HepG2 (cell line): ENCODE results near the gene KLKB1. TPM values are rescaled to one million over a fixed set of nuclear protein-coding genes. Genes with fewer than 3 reads are reported as not detected.

Experiments
- ATAC-seq: fragments of 200-7000 bp; cut with Tn5 transposase; 3 replicates; pipeline ENCODE4 v1.9.1; 2020; ENCODE audit warnings: mild to moderate bottlenecking, moderate library complexity
- BruUV-seq: library from RNA; stranded (reverse); fragments of 400-500 nt; replicated peaks from 2 replicates; lab custom pipeline; 2021; lab: Mats Ljungman, UMichigan
- CTCF ChIA-PET: fragments of 300-600 bp; formaldehyde crosslinking; extraction: SDS; loops from one replicate; lab custom pipeline; 2021; ENCODE audit warnings: low total read pairs, inconsistent platforms, low intra/inter-chr PET ratio; lab: Yijun Ruan, JAX
- POLR2A ChIA-PET: fragments of 350-600 bp; sonication (Branson Sonifier 250); formaldehyde crosslinking; loops from one replicate; lab custom pipeline; 2020; ENCODE audit warnings: antibody characterized with exemption, inconsistent platforms; lab: Yijun Ruan, JAX
- DNase-seq: peaks from one replicate; pipeline ENCODE4 v3.0.0-alpha.2; 2015; ENCODE audit warnings: low spot score
- FAIRE-seq: peaks from 3 replicates; lab custom pipeline; 2011; peaks lifted over from hg19 to GRCh38; lab: Jason Lieb, UNC
- H2AFZ ChIP-seq: one replicate; pipeline ENCODE4 v1.6.1; 2011; ENCODE audit warnings: low read length, inconsistent platforms
- H3K27ac ChIP-seq: fragments of 300-600 bp; 3 replicates; pipeline ENCODE4 v1.8.0; 2011; ENCODE audit warnings: mixed run types, mild to moderate bottlenecking, mixed read lengths, low read length, inconsistent platforms; ENCODE audit not compliant: insufficient read depth; ENCODE audit errors: extremely low read length
- H3K27me3 ChIP-seq, 2 experiments: fragments of 200-600 bp in 1 of 2; 2 replicates in 1 of 2; 3 replicates in 1 of 2; pipeline versions ENCODE4 v1.6.0 to v1.8.0; 2011; ENCODE audit warnings: low read length in 2 of 2, mild to moderate bottlenecking in 2 of 2, moderate library complexity in 2 of 2, inconsistent platforms in 1 of 2; ENCODE audit not compliant: insufficient read depth in 2 of 2, control insufficient read depth in 1 of 2
- H3K36me3 ChIP-seq, 2 experiments: fragments of 200-600 bp in 1 of 2; replicated peaks in 1 of 2; 2 replicates in 1 of 2; 3 replicates in 1 of 2; pipeline versions ENCODE4 v1.5.1 to v1.8.0; 2011; ENCODE audit warnings: low read length in 2 of 2, inconsistent platforms in 1 of 2; ENCODE audit not compliant: insufficient read depth in 2 of 2, control insufficient read depth in 1 of 2
- H3K4me1 ChIP-seq: 2 replicates; pipeline ENCODE4 v1.5.1; 2012; ENCODE audit warnings: low read length, inconsistent platforms; ENCODE audit not compliant: insufficient read depth
- H3K4me2 ChIP-seq: 2 replicates; pipeline ENCODE4 v1.6.0; 2011; ENCODE audit warnings: low read depth, low read length, inconsistent platforms
- H3K4me3 ChIP-seq, 3 experiments: fragments of 200-600 bp in 1 of 3; sonication (generic), shearing (Covaris generic) in 1 of 3; replicated peaks in 1 of 3; 2 replicates each; pipeline ENCODE4 v1.5.1; 2011 to 2016; ENCODE audit warnings: low read length in 3 of 3, inconsistent platforms in 2 of 3, low read depth in 2 of 3, mild to moderate bottlenecking in 2 of 3, control low read depth in 1 of 3, mixed read lengths in 1 of 3; ENCODE audit not compliant: insufficient read depth in 1 of 3
- H3K79me2 ChIP-seq: one replicate; pipeline ENCODE4 v1.6.1; 2011; ENCODE audit warnings: low read length, inconsistent platforms; ENCODE audit not compliant: insufficient read depth
- H3K9ac ChIP-seq: 2 replicates; pipeline ENCODE4 v1.6.0; 2011; ENCODE audit warnings: mild to moderate bottlenecking, low read depth, low read length, inconsistent platforms; ENCODE audit not compliant: insufficient read depth
- H3K9me3 ChIP-seq: 2 replicates; pipeline ENCODE4 v1.5.1; 2012; ENCODE audit warnings: mild to moderate bottlenecking, low read length
- H4K20me1 ChIP-seq: 2 replicates; pipeline ENCODE4 v1.6.0; 2011; ENCODE audit warnings: inconsistent platforms, mild to moderate bottlenecking, low read length, moderate library complexity; ENCODE audit not compliant: insufficient read depth
- DR1 ChIP-seq: sonication (generic); formaldehyde crosslinking; IDR thresholded peaks from 2 replicates; pipeline ENCODE4 v1.8.0; 2021; ENCODE audit warnings: mild to moderate bottlenecking, missing genetic modification reagents, inconsistent platforms
- ETV5 ChIP-seq: IDR thresholded peaks from 2 replicates; pipeline ENCODE4 v1.6.1; 2018; ENCODE audit warnings: missing biosample characterization, missing genetic modification reagents, inconsistent platforms, borderline replicate concordance
- GATAD1 ChIP-seq: IDR thresholded peaks from 2 replicates; pipeline ENCODE4 v1.6.1; 2016; ENCODE audit warnings: missing genetic modification reagents, missing compliant biosample characterization
- HNF1B ChIP-seq: sonication (generic); formaldehyde crosslinking; IDR thresholded peaks from 2 replicates; pipeline ENCODE4 v1.5.1; 2020; ENCODE audit warnings: mild to moderate bottlenecking, moderate library complexity, missing genetic modification reagents
- HOXA3 ChIP-seq: sonication (generic); formaldehyde crosslinking; IDR thresholded peaks from 2 replicates; pipeline ENCODE4 v1.5.0; 2020; ENCODE audit warnings: missing genetic modification reagents
- KDM5B ChIP-seq: sonication (generic); formaldehyde crosslinking; IDR thresholded peaks from 2 replicates; pipeline ENCODE4 v1.4.0; 2020; ENCODE audit warnings: missing genetic modification reagents, mild to moderate bottlenecking, borderline replicate concordance
- MXI1 ChIP-seq: IDR thresholded peaks from 3 replicates; pipeline ENCODE4 v1.6.1; 2012; ENCODE audit warnings: low read depth, low read length, inconsistent platforms, borderline replicate concordance
- MYPOP ChIP-seq: sonication (generic); formaldehyde crosslinking; IDR thresholded peaks from 2 replicates; pipeline ENCODE4 v1.8.1; 2023; ENCODE audit warnings: mild to moderate bottlenecking, moderate library complexity, missing genetic modification reagents
- POLR2AphosphoS2 ChIP-seq: IDR thresholded peaks from 2 replicates; pipeline ENCODE4 v1.6.1; 2011; ENCODE audit warnings: low read depth, low read length, improper control_type of control experiment
- SALL2 ChIP-seq: sonication (generic); formaldehyde crosslinking; IDR thresholded peaks from 2 replicates; pipeline ENCODE4 v1.8.1; 2023; ENCODE audit warnings: mild to moderate bottlenecking, missing genetic modification reagents, inconsistent platforms
- TAF15 ChIP-seq: fragments of 200-400 bp; formaldehyde crosslinking; IDR thresholded peaks from one replicate; pipeline ENCODE4 v1.6.1; 2018; ENCODE audit warnings: mild to moderate bottlenecking, low read depth, low read length; ENCODE audit not compliant: poor library complexity, severe bottlenecking
- TCF12 ChIP-seq, 2 experiments: fragments of 450-650 bp in 1 of 2; sonication (generic) in 1 of 2; formaldehyde crosslinking in 1 of 2; IDR thresholded peaks; 2 replicates each; pipeline versions ENCODE4 v1.6.1 to v1.8.0; 2017 to 2022; ENCODE audit warnings: antibody characterized with exemption in 1 of 2, mild to moderate bottlenecking in 1 of 2, missing genetic modification reagents in 1 of 2, moderate library complexity in 1 of 2
- ZNF350 ChIP-seq: sonication (generic); formaldehyde crosslinking; IDR thresholded peaks from 2 replicates; pipeline ENCODE4 v1.4.0; 2020; ENCODE audit warnings: mild to moderate bottlenecking, low read depth, missing genetic modification reagents, borderline replicate concordance
- ZNF567 ChIP-seq: sonication (generic); formaldehyde crosslinking; IDR thresholded peaks from 2 replicates; pipeline ENCODE4 v1.8.1; 2023; ENCODE audit warnings: mild to moderate bottlenecking, missing genetic modification reagents, borderline replicate concordance
- ZNF839 ChIP-seq: sonication (generic); formaldehyde crosslinking; IDR thresholded peaks from 2 replicates; pipeline ENCODE4 v1.4.0; 2020; ENCODE audit warnings: missing genetic modification reagents, mild to moderate bottlenecking, borderline replicate concordance
- WGBS: methylation state at CpG from one replicate; pipeline ENCODE4 v1.1.6; 2017; ENCODE audit warnings: low lambda C conversion rate; 5-methylcytosine and 5-hydroxymethylcytosine counted together
- in situ Hi-C: cut with HindIII; loops from 2 replicates; pipeline ENCODE4 v1.10.0; 2017; ENCODE audit warnings: low pct_unique_long_range_greater_than_20kb; ENCODE audit not compliant: extremely low pct_ligation_motif_present
- intact Hi-C: fragments of 100-400 bp; cut with micrococcal nuclease; formaldehyde crosslinking; loops from one replicate; pipeline ENCODE4 v1.10.0; 2022; ENCODE audit not compliant: unreplicated experiment
- polyA plus RNA-seq, 8 experiments: library from polyadenylated mRNA; depleted of rRNA in 3 of 8; stranded (reverse) in 7 of 8; unstranded in 1 of 8; fragments of >200 nt; fragmentation: Illumina TruSeq in 4 of 8; extraction: Trizol in 4 of 8; gene quantifications; 2 replicates each; pipeline versions ENCODE4 v1.2.1 to v1.2.3, GENCODE V29; 2011 to 2016; ENCODE audit warnings: low read depth in 4 of 8, missing spikeins in 1 of 8, mixed read lengths in 1 of 8; ENCODE audit not compliant: insufficient read depth in 1 of 8
- total RNA-seq, 5 experiments: library from RNA; depleted of rRNA; stranded (reverse); fragments of >200 nt; fragmentation: Illumina TruSeq; extraction: Trizol; gene quantifications; 2 replicates each; pipeline ENCODE4 v1.2.3, GENCODE V29; 2016; ENCODE audit warnings: low read depth in 1 of 5

Gene KLKB1
- total and polyA plus RNA-seq, 2 of the 13 experiments (the other 11 are each of a cell fraction or from before 2014, with no cell fraction given) = 0.26 to 0.49 TPM

- BruUV-seq = no TSS peak
- DNase-seq (no peak), FAIRE-seq (no peak), ATAC-seq (no peak)
- ChIA-PET POLR2A (interaction anchor here (1.1 kb wide), 1 partner anchor 11 kb away, joined by 3 read pairs; no protein-coding TSS in a partner anchor), CTCF (no interaction called here)
- WGBS = 96% methylated on average over 9 of the region's 9 CpGs
- H3K9ac ChIP-seq = no peak overlapping the region
- in situ Hi-C loops (no loop called here), intact Hi-C loops (no loop called here)
- no peak overlapping the region for H3K4me2 ChIP-seq
- peaks cover 14% of the 10 kb centered on the region; the same call in 1 of the 2 replicates for H3K4me1 ChIP-seq
- H4K20me1 ChIP-seq = no peaks in the 10 kb centered on the region
- H3K36me3 ChIP-seq = 0 out of 5 replicates have a peak, but pooled peaks cover 0 to 14% of the 10 kb centered on the region in 2 experiments
- TF ChIP-seq GATAD1 = no peak
- TF ChIP-seq POLR2AphosphoS2 = no peak
- no peak for TF ChIP-seq TCF12 (IDR thresholded peaks at IDR 0.05)
- no peak for TF ChIP-seq TCF12 (CRISPR knock-in tag; IDR thresholded peaks at IDR 0.05)
- H3K79me2 ChIP-seq = peaks cover 9% of the 10 kb centered on the region
- no peaks in the 10 kb centered on the region for H3K9me3 ChIP-seq
- no peak overlapping the region for H3K27ac ChIP-seq
- no peaks in the 10 kb centered on the region for H3K27me3 ChIP-seq
- no peak overlapping the region for H3K4me3 ChIP-seq
- no peak overlapping the region for H2AFZ ChIP-seq
These were observed 43.9 kb downstream of the KLKB1 start for GRCh38 chr4:186271081-186271678.

- in situ Hi-C loops (no loop called here), intact Hi-C loops (no loop called here)
- H3K4me3 ChIP-seq = no peak overlapping the region
- H3K4me1 ChIP-seq = peaks cover 4% of the 10 kb centered on the region; the same call in 1 of the 2 replicates
- H3K27me3 ChIP-seq = no peaks in the 10 kb centered on the region
- ATAC-seq = no peak
- H2AFZ ChIP-seq = no peak overlapping the region
- no peaks in the 10 kb centered on the region for H3K79me2 ChIP-seq
- POLR2A ChIA-PET = no interaction called here
- no peaks in the 10 kb centered on the region for H3K9me3 ChIP-seq
- no TSS peak for BruUV-seq
- H3K27ac ChIP-seq = no peak overlapping the region
- H3K36me3 ChIP-seq = peaks cover 0 to 14% of the 10 kb centered on the region in 2 experiments; a peak in 1 of 5 replicates
- CTCF ChIA-PET = no interaction called here
- no peak overlapping the region for H3K4me2 ChIP-seq
- DNase-seq = no peak
- no peak for FAIRE-seq
- H4K20me1 ChIP-seq = no peaks in the 10 kb centered on the region
- 97% methylated on average over 4 of the region's 4 CpGs for WGBS
- no peak overlapping the region for H3K9ac ChIP-seq
- TF ChIP-seq HNF1B (CRISPR knock-in tag) (no peak), TAF15 (no peak), ZNF839 (CRISPR knock-in tag) (no peak), SALL2 (CRISPR knock-in tag) (no peak), ZNF567 (CRISPR knock-in tag) (no peak), MYPOP (no peak), KDM5B (CRISPR knock-in tag) (no peak), ETV5 (CRISPR knock-in tag) (no peak), MXI1 (no peak), HOXA3 (CRISPR knock-in tag) (no peak), DR1 (no peak), ZNF350 (CRISPR knock-in tag) (no peak)
These were observed 45.5 kb downstream of the KLKB1 start for GRCh38 chr4:186272699-186273391.
